MCF 10A (cell line): ENCODE measurements around the gene WFDC1. TPM values are rescaled to one million over a fixed set of nuclear protein-coding genes. Genes with fewer than 3 reads are reported as not detected.
A peak's percentile ranks its signal among the peaks of the same experiment; 100 is the strongest.

ENCODE experiments used
- BruUV-seq: library from RNA; stranded (reverse); fragments of 400-500 nt; replicated peaks from 2 replicates; lab custom pipeline; 2021; lab: Mats Ljungman, UMichigan
- CTCF ChIA-PET: fragments of 300-600 bp; sonication (Branson Sonifier 250); formaldehyde crosslinking; extraction: SDS; loops from one replicate; lab custom pipeline; 2021; ENCODE audit warnings: antibody characterized with exemption, inconsistent platforms; lab: Yijun Ruan, JAX
- POLR2A ChIA-PET: fragments of 300-600, 350-650 bp; sonication (Branson Sonifier 250); formaldehyde crosslinking; extraction: SDS; loops from one replicate; lab custom pipeline; 2020; ENCODE audit warnings: antibody characterized with exemption, inconsistent platforms; lab: Yijun Ruan, JAX
- DNase-seq: peaks from one replicate; pipeline ENCODE4 v3.0.0-alpha.2; 2018; ENCODE audit not compliant: unreplicated experiment
- H3K27ac Mint-ChIP-seq: one replicate; pipeline ENCODE4 v1.8.0; 2022; ENCODE audit warnings: mild to moderate bottlenecking, low read depth, mixed read lengths; ENCODE audit not compliant: unreplicated experiment
- H3K27me3 Mint-ChIP-seq: one replicate; pipeline ENCODE4 v1.8.0; 2022; ENCODE audit warnings: mixed read lengths; ENCODE audit not compliant: insufficient read depth, unreplicated experiment
- H3K36me3 Mint-ChIP-seq: one replicate; pipeline ENCODE4 v1.8.0; 2022; ENCODE audit warnings: mild to moderate bottlenecking, moderate library complexity, mixed read lengths; ENCODE audit not compliant: insufficient read depth, unreplicated experiment
- H3K4me1 Mint-ChIP-seq: one replicate; pipeline ENCODE4 v1.8.0; 2022; ENCODE audit warnings: mixed read lengths; ENCODE audit not compliant: insufficient read depth, unreplicated experiment
- H3K4me3 Mint-ChIP-seq: one replicate; pipeline ENCODE4 v1.8.0; 2022; ENCODE audit warnings: mild to moderate bottlenecking, moderate library complexity, mixed read lengths; ENCODE audit not compliant: unreplicated experiment
- H3K9me3 Mint-ChIP-seq: one replicate; pipeline ENCODE4 v1.8.0; 2022; ENCODE audit warnings: mixed read lengths; ENCODE audit not compliant: unreplicated experiment
- CTCF ChIP-seq: fragments of 200-600 bp; IDR thresholded peaks from one replicate; pipeline ENCODE4 v1.8.0; 2022; ENCODE audit warnings: antibody characterized with exemption, mild to moderate bottlenecking; ENCODE audit not compliant: unreplicated experiment
- intact Hi-C: fragments of 100-400 bp; cut with micrococcal nuclease; formaldehyde crosslinking; loops from 2 replicates; pipeline ENCODE4 v1.14.1; 2022
- total RNA-seq: library from RNA; stranded (reverse); gene quantifications from 2 replicates; pipeline ENCODE4 v1.2.3, GENCODE V29; 2022

Gene WFDC1
- total RNA-seq, 1 experiment from 2014 or later, result not detected

GRCh38 chr16:84277244-84277823, 17.3 kb upstream of the WFDC1 start:
- Mint-ChIP-seq H3K9me3 (no peaks in the 10 kb centered on the region), H3K4me3 (no peak overlapping the region), H3K4me1 (no peaks in the 10 kb centered on the region), H3K36me3 (no peaks in the 10 kb centered on the region), H3K27ac (no peak overlapping the region), H3K27me3 (peaks cover 11% of the 10 kb centered on the region)
- POLR2A ChIA-PET, result interaction anchor here (0.6 to 0.7 kb wide), 2 partner anchors 120 to 174 kb away, joined by 3 read pairs; no protein-coding TSS in a partner anchor
- DNase-seq, result peak; percentile 63
- BruUV-seq, result no TSS peak
- CTCF ChIA-PET, result interaction anchor here (0.5 to 4.4 kb wide), 28 partner anchors 10 to 345 kb away, joined by 3 to 43 read pairs (median 3); partner anchors contain the start of gene MEAK7
- intact Hi-C loops, result loop anchor here (1.0 to 5.0 kb wide), 4 partner anchors 31 to 345 kb away; no protein-coding TSS in a partner anchor
- peak; percentile 80 for TF ChIP-seq CTCF

GRCh38 chr16:84278333-84278732, 16.3 kb upstream of the WFDC1 start:
- BruUV-seq, result no TSS peak
- Mint-ChIP-seq H3K4me1 (no peaks in the 10 kb centered on the region), H3K36me3 (peaks cover 5% of the 10 kb centered on the region), H3K9me3 (no peaks in the 10 kb centered on the region), H3K27me3 (peaks cover 18% of the 10 kb centered on the region), H3K4me3 (no peak overlapping the region), H3K27ac (no peak overlapping the region)
- DNase-seq, result no peak
- ChIA-PET CTCF (interaction anchor here (0.6 to 4.4 kb wide), 12 partner anchors 9 to 525 kb away, joined by 3 to 43 read pairs (median 4); partner anchors contain the start of gene MEAK7), POLR2A (interaction anchor here (0.7 kb wide), 1 partner anchor 173 kb away, joined by 3 read pairs; no protein-coding TSS in a partner anchor)
- intact Hi-C loops, result loop anchor here (5.0 kb wide), 1 partner anchor 344 kb away; no protein-coding TSS in a partner anchor
- TF ChIP-seq CTCF, result no peak

- intact Hi-C loops, result loop anchor here (5.0 kb wide), 1 partner anchor 343 kb away; no protein-coding TSS in a partner anchor
- no peak for DNase-seq
- POLR2A ChIA-PET, result no interaction called here
Measured at GRCh38 chr16:84278968-84279367, 15.7 kb upstream of the WFDC1 start.

More at GRCh38 chr16:84278968-84279367, 15.7 kb upstream of the WFDC1 start:
- Mint-ChIP-seq H3K4me3 (no peak overlapping the region), H3K9me3 (no peaks in the 10 kb centered on the region), H3K36me3 (peaks cover 5% of the 10 kb centered on the region), H3K27me3 (peaks cover 25% of the 10 kb centered on the region), H3K27ac (no peak overlapping the region), H3K4me1 (no peaks in the 10 kb centered on the region)
- CTCF ChIA-PET, result interaction anchor here (0.6 to 3.5 kb wide), 5 partner anchors 79 to 310 kb away, joined by 3 to 28 read pairs (median 3); partner anchors contain the start of gene MEAK7
- BruUV-seq, result no TSS peak
- TF ChIP-seq CTCF, result no peak
